HG03025 (cell line): ENCODE results near the gene CLEC4M.
"Not testable (repeated sequence)": the region's sequence is repeated elsewhere in the genome, so short reads cannot be mapped to it uniquely, and the experiment has no call there.

ENCODE experiments used
- ATAC-seq: cut with Tn5 transposase; IDR thresholded peaks from one replicate; pipeline ENCODE4 v1.9.1; 2021; ENCODE audit warnings: mild to moderate bottlenecking, moderate library complexity; ENCODE audit not compliant: unreplicated experiment, low FRiP score

CLEC4M gene

DNA sequence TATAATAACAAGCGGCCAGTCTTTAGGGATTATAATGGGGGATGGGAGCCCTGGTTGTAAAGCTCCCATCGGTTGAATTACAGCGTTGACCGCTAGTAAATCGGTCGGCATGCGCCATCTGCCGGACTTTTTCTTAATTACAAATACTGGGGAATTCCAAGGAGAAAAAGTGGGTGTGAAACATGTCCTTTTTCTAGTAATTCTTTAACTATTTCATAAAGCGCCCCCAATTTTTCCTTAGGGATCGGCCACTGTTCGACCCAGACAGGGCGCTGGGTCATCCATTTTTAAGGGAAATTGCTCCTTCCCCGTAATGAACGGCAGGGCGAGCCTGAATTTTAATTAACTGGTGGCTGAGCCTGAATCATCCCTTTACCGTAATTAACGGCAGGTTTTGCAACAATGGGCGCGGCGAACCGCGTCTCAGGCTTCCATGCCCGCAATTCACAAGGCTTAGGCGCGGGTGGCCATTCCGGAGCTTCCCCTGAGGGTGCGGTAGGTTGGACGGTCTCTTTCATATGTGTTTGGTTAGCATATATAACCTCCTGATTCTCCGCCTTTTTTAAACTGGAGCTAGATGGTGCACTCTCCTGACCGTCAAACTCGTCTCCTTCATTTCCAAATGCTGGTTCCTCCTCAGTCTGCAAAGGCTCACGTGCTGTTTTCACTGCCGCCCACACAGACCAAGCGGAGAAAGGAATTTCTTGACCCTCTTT, 36.8 kb downstream of the CLEC4M start:
- no peak for ATAC-seq

DNA sequence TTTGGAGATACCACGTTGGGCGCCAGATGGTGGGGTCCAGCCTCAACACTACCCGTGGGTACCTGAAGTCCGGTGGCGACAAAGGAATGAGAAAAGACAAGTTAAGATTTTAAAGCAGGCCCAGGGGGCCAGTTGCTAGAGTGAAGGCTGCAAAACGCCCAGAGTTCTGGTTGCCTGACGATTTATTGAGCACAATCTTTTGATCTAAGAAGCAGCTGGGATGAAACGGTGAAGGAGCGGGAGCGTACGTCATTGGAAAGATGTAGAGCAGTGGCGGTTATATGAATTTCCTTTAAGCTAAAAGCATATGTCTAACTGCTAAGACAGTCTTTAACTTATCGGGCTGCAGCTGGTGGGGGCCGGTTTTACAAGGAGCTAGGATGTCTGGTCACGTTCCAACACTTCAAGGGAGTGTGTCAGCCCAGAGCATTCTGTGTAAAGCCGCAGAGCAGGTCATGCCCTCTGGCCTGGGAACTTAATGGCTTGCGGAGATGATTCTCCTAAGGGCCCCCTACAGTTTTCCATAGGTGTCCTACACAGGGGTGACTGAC, 38.1 kb downstream of the CLEC4M start:
- ATAC-seq: no peak

DNA sequence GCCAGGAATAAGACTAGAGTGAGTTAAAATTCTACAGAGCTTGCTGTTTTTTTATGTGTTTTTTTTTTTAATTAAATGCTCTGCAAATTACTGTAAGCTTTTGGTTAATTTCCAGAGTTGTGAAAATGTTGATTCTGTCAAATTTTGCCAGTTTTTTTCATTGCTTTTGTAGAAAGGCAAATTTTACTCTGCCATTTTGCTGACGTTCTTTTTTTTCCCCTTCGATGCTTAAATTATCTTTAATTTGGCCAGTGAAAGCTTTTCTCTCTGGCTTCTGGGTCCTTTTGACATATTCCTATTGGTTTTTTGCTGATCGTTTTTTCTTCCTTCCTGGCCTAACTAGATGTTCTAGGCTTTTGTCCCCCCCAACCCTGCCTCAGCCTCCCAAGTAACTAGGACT, 43.2 kb downstream of the CLEC4M start:
- ATAC-seq: no peak

DNA sequence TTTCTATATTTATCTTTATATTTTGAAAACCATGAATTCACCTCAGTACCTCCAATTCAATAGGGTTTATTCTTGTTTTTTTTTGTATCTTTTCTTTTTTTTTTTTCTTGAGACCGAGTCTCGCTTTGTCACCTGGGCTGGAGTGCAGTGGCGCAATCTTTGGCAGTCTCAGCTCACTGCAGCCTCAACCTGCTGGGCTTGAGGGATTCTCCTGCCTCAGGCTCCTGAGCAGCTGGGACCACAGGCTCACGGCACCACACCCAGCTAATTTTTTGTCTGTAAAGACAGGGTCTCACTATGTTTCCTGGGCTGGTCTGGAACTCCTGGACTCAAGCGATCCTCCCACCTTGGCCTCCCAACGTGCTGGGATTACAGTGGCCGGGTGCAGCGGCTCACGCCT, 43.8 kb downstream of the CLEC4M start:
- ATAC-seq: no peak

DNA sequence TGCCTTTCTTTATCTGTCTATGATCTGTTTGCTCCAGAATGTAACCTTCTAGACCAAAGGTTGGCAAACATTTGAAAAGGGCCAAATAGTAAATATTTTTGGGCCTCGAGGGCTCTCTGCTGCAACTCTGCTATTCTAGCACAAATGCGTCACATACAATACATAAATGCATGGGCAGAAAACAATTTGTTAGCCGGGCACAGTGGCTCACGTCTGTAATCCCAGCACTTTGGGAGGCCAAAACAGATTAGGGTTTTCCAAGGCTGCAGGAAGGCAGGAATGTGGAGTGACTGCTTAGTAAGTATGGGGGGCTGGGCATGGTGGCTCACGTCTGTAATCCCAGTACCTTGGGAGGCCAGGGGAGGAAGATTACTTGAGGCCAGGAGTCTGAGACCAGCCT, 45.1 kb downstream of the CLEC4M start:
- ATAC-seq: no peak

DNA sequence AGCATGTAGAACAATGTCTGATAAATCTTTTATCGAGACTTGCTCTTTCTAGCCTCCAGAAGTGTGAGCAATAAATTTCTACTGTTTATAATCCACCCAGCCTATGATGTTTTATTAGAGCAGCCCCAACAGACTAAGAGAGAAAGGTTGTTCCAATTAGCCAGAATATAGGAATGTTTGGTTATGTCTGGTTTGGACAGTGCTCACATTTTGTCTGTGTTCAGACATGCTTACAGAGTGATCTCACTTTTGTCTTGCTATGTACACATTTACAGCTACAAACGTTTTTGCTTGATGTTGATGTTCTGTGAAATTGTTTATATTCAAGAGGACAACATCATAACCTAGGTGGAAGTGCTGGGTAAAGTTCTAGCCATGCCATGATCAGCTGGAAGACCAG, 48.9 kb downstream of the CLEC4M start:
- no peak for ATAC-seq

DNA sequence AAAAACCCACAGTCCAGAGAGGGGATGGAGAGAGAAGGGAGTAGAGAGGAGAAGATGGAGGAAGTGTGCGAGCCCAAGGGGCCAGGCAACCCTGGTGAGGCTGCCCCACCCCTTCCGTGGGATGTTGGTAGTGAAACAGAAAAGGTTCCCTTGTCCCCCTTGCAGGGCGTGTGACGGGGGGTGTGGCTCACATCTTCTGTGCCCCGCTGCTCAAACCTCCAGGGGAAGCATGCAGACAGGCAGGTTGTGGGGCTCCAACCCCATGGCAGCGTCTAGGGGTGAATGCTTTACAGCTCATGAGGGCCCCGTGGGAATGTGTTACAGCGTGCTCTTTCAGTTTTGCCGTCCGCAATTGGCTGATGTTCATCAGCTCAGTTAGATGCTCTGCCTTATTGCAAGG, 52.3 kb downstream of the CLEC4M start:
- ATAC-seq: no peak

DNA sequence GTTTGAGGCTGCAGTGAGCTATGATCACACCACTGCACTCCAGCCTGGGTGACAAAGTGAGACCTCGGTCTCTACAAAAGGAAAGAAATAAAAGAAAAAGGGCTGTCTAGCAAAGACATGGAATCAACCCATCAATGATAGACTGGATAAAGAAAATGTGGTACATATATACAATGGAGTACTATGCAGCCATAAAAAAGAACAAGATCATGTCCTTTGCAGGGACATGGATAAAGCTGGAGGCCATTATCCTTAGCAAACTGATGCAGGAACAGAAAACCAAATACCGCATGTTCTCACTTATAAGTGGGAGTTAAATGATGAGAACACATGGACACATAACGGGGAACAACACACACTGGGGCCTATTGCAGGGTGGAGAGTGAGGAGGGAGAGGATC, 53.0 kb downstream of the CLEC4M start:
- not testable (repeated sequence) for ATAC-seq

DNA sequence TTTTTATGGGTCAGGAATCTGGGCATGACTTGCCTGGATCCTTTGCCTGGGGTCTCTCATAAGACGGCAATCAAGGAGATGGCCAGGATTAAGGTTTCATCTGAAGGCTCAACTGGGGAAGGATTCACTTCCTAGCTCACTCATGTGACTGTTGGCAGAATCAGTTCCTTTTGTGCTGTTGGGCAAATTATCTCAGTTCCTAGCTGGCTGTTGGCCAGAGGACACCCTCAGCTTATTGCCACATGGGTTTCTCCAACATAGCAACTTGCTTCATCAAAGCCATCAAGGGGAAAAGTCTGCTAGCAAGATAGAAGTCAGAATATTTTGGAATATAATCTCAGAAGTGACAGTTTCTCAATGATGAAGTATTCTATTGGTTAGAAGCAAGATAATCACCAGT, 54.8 kb downstream of the CLEC4M start:
- ATAC-seq: no peak

DNA sequence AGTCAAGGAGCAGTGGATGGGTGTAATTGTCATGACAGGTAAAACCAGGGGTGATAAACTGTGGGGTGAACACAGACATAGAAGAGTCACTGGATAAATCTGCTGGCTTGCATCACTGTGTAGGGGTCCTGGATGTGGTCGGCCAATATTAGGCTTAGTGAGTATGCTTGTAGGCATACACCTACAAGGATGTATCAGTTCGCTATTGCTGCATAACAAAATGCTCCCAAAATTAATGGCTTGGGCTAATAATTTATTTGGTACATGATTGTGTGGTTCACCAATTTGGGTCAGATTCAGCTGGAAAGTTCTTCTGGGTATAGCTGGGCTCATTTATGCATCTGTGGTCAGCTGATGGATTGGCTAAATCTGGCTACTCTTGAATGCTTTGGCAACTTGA, 55.8 kb downstream of the CLEC4M start:
- ATAC-seq: no peak
